PC-9 (cell line): ENCODE results near the gene CACNA1D. TPM values are rescaled to one million over a fixed set of nuclear protein-coding genes. Genes with fewer than 3 reads are reported as not detected.
"Not testable (repeated sequence)": the region's sequence is repeated elsewhere in the genome, so short reads cannot be mapped to it uniquely, and the experiment has no call there.

ENCODE experiments used
- BruUV-seq: library from RNA; stranded (reverse); fragments of 400-500 nt; replicated peaks from 2 replicates; lab custom pipeline; 2021; lab: Mats Ljungman, UMichigan
- CTCF ChIA-PET: fragments of 300-600 bp; sonication (Branson Sonifier 250); formaldehyde crosslinking; loops from one replicate; lab custom pipeline; 2022; ENCODE audit warnings: antibody characterized with exemption; lab: Charles Lee
- POLR2A ChIA-PET: fragments of 300-600 bp; sonication (Branson Sonifier 250); formaldehyde crosslinking; loops from one replicate; lab custom pipeline; 2022; ENCODE audit warnings: antibody characterized with exemption; ENCODE audit not compliant: unreplicated experiment; lab: Charles Lee
- DNase-seq, 2 experiments: peaks; one replicate each; pipeline versions ENCODE4 v3.0.0 to v3.0.0-alpha.2; 2015 to 2022; ENCODE audit warnings: mixed read lengths in 1 of 2
- H2AFZ ChIP-seq: fragments of 200-600 bp; sonication (generic); 2 replicates; pipeline ENCODE4 v1.8.1; 2017; ENCODE audit warnings: antibody characterized with exemption
- H3F3A ChIP-seq: fragments of 200-600 bp; sonication (generic); 2 replicates; pipeline ENCODE4 v1.8.1; 2017; ENCODE audit warnings: antibody characterized with exemption, mild to moderate bottlenecking, low read depth; ENCODE audit not compliant: insufficient read depth
- H3K27ac ChIP-seq: fragments of 200-600 bp; sonication (generic); 2 replicates; pipeline ENCODE4 v1.6.1; 2016; ENCODE audit warnings: mixed run types
- H3K27me3 ChIP-seq: fragments of 200-600 bp; sonication (generic); 2 replicates; pipeline ENCODE4 v1.6.1; 2016; ENCODE audit warnings: low read depth, mixed run types; ENCODE audit not compliant: insufficient read depth
- H3K36me3 ChIP-seq: fragments of 200-600 bp; sonication (generic); 2 replicates; pipeline ENCODE4 v1.6.1; 2016; ENCODE audit warnings: low read depth, mixed run types
- H3K4me1 ChIP-seq: fragments of 200-600 bp; sonication (generic); replicated peaks from 2 replicates; pipeline ENCODE4 v1.6.1; 2016; ENCODE audit warnings: mixed run types; ENCODE audit not compliant: insufficient read depth
- H3K4me2 ChIP-seq: fragments of 200-600 bp; sonication (generic); 2 replicates; pipeline ENCODE4 v1.6.1; 2017; ENCODE audit warnings: mixed run types
- H3K4me3 ChIP-seq: fragments of 200-600 bp; sonication (generic); 2 replicates; pipeline ENCODE4 v1.6.1; 2016; ENCODE audit warnings: mixed run types
- H3K79me2 ChIP-seq: fragments of 200-600 bp; sonication (generic); 2 replicates; pipeline ENCODE4 v1.6.1; 2017; ENCODE audit warnings: low read depth, mixed run types
- H3K9me2 ChIP-seq: fragments of 200-600 bp; sonication (generic); 2 replicates; pipeline ENCODE4 v1.8.1; 2017; ENCODE audit warnings: mild to moderate bottlenecking; ENCODE audit not compliant: insufficient read depth
- H3K9me3 ChIP-seq: fragments of 200-600 bp; sonication (generic); 2 replicates; pipeline ENCODE4 v1.8.1; 2016; ENCODE audit warnings: low read depth; ENCODE audit not compliant: insufficient read depth
- H4K20me1 ChIP-seq: fragments of 200-600 bp; sonication (generic); 2 replicates; pipeline ENCODE4 v1.8.1; 2017; ENCODE audit not compliant: insufficient read depth
- EZH2 ChIP-seq: fragments of 200-600 bp; sonication (generic); IDR thresholded peaks from 2 replicates; pipeline ENCODE4 v1.8.0; 2017; ENCODE audit warnings: antibody characterized with exemption, low read depth
- intact Hi-C: fragments of 100-400 bp; cut with micrococcal nuclease; formaldehyde crosslinking; loops from one replicate; pipeline ENCODE4 v1.10.0; 2022; ENCODE audit not compliant: unreplicated experiment
- total RNA-seq: library from RNA; stranded (reverse); gene quantifications from 2 replicates; pipeline ENCODE4 v1.2.3, GENCODE V29; 2021
- TF ChIP-seq, protein P1 (sequence below): fragments of 200-600 bp; sonication (generic); conservative IDR thresholded peaks from 2 replicates; pipeline ENCODE4 v1.6.1; 2017; ENCODE audit warnings: mixed run types, antibody characterized with exemption, mild to moderate bottlenecking, moderate library complexity

Gene CACNA1D
- total RNA-seq, 1 experiment from 2014 or later, result not detected

DNA sequence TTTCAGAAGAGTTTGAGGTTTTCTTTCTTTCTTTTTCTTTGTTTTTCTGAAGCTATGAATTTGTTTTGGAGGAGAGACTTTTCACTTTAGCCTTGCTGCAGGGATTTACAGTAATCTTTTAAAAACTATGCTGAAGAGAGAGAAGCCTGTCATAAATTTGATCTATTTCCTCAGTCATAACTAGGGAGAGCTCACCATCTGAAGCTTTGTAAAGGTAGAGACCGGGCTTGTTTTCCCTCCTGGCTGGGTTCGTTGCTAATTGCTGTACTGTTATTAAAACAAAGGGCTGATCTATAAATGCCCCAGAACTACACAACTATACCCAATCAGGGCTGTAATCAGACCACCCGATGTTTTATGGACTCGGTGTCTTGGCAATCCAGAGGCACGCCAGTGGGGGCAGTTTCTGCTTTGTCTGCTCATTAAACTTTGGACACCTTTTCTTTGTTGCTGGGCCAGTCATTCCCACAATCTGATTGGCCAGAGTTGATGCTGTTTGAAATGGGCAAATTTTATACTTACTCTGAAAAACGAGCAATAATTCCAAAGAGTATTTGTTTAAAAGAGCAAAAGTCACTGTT is 164.3 kb downstream of the CACNA1D start:
- ChIA-PET POLR2A (no interaction called here), CTCF (no interaction called here)
- intact Hi-C loops, result no loop called here
- H3K4me2 ChIP-seq, result no peak overlapping the region
- no peak overlapping the region for H3K27ac ChIP-seq
- TF ChIP-seq, protein P1, sequence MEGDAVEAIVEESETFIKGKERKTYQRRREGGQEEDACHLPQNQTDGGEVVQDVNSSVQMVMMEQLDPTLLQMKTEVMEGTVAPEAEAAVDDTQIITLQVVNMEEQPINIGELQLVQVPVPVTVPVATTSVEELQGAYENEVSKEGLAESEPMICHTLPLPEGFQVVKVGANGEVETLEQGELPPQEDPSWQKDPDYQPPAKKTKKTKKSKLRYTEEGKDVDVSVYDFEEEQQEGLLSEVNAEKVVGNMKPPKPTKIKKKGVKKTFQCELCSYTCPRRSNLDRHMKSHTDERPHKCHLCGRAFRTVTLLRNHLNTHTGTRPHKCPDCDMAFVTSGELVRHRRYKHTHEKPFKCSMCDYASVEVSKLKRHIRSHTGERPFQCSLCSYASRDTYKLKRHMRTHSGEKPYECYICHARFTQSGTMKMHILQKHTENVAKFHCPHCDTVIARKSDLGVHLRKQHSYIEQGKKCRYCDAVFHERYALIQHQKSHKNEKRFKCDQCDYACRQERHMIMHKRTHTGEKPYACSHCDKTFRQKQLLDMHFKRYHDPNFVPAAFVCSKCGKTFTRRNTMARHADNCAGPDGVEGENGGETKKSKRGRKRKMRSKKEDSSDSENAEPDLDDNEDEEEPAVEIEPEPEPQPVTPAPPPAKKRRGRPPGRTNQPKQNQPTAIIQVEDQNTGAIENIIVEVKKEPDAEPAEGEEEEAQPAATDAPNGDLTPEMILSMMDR, result no peak
- no peak for TF ChIP-seq EZH2
- no peaks in the 10 kb centered on the region for H3K9me2 ChIP-seq
- no peaks in the 10 kb centered on the region for H3K9me3 ChIP-seq
- no peaks in the 10 kb centered on the region; the same call in 1 of the 2 replicates for H4K20me1 ChIP-seq
- peaks cover 11% of the 10 kb centered on the region; the same call in 1 of the 2 replicates for H3K27me3 ChIP-seq
- BruUV-seq, result no TSS peak
- no peaks in the 10 kb centered on the region for H3K4me1 ChIP-seq
- H3K4me3 ChIP-seq, result no peak overlapping the region
- no peak overlapping the region for H2AFZ ChIP-seq
- no peaks in the 10 kb centered on the region for H3K79me2 ChIP-seq
- no peak for DNase-seq
- H3F3A ChIP-seq, result no peaks in the 10 kb centered on the region
- no peaks in the 10 kb centered on the region for H3K36me3 ChIP-seq

- Histone ChIP-seq H3K36me3 (no peaks in the 10 kb centered on the region), H3K27me3 (peaks cover 11% of the 10 kb centered on the region; the same call in 1 of the 2 replicates), H3K4me1 (no peaks in the 10 kb centered on the region), H3K9me2 (no peaks in the 10 kb centered on the region; the same call in 1 of the 2 replicates), H3K9me3 (no peaks in the 10 kb centered on the region), H3K4me3 (no peak overlapping the region), H2AFZ (no peak overlapping the region), H4K20me1 (no peaks in the 10 kb centered on the region; the same call in 1 of the 2 replicates), H3K27ac (no peak overlapping the region), H3K4me2 (no peak overlapping the region), H3K79me2 (no peaks in the 10 kb centered on the region), H3F3A (no peaks in the 10 kb centered on the region)
- intact Hi-C loops, result no loop called here
- BruUV-seq, result no TSS peak
- TF ChIP-seq, protein P1, result no peak
- ChIA-PET CTCF (no interaction called here), POLR2A (no interaction called here)
- DNase-seq, result no peak
Observed at GRCh38 chr3:53659996-53660395, 165.6 kb downstream of the CACNA1D start.

- Histone ChIP-seq H3K4me3 (no peak overlapping the region), H3K79me2 (no peaks in the 10 kb centered on the region), H3K9me3 (no peaks in the 10 kb centered on the region), H3K4me2 (no peak overlapping the region), H3K27ac (no peak overlapping the region), H3F3A (no peaks in the 10 kb centered on the region), H3K36me3 (no peaks in the 10 kb centered on the region), H3K27me3 (peaks cover 14% of the 10 kb centered on the region; the same call in 1 of the 2 replicates), H3K4me1 (no peaks in the 10 kb centered on the region), H3K9me2 (no peaks in the 10 kb centered on the region; the same call in 1 of the 2 replicates), H4K20me1 (no peaks in the 10 kb centered on the region; the same call in 1 of the 2 replicates), H2AFZ (no peak overlapping the region)
- CTCF ChIA-PET, result no interaction called here
- BruUV-seq, result no TSS peak
- TF ChIP-seq, protein P1, result no peak
- TF ChIP-seq EZH2, result no peak
- POLR2A ChIA-PET, result no interaction called here
- no peak for DNase-seq
- intact Hi-C loops, result no loop called here
Observed at GRCh38 chr3:53661480-53661879, 167.1 kb downstream of the CACNA1D start.

DNA sequence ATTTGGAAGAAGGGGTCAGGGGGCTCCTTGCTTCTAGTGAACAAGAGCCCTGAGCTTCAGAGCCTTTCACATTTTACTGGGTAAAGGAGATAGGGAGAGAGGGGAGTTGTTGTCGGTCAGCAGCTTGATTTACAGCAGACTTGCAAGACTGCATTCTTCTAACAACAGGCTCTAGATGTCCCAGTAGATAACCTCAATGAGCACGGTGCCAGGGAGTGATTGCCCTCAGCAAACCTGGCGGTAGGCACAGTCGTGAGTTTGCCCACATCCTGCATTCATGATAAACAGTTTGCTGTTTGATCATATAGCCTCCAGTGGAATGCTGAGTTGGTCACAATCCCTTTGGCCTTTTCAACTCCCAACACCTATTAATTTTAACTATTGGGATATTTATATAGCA is 170.4 kb downstream of the CACNA1D start:
- H3K9me2 ChIP-seq, H3K79me2 ChIP-seq, H4K20me1 ChIP-seq, H3K4me1 ChIP-seq, BruUV-seq, CTCF ChIA-PET, H3K4me3 ChIP-seq, H3K27ac ChIP-seq, intact Hi-C loops, H3K9me3 ChIP-seq, H3K4me2 ChIP-seq, H3F3A ChIP-seq, DNase-seq, H2AFZ ChIP-seq, POLR2A ChIA-PET, H3K36me3 ChIP-seq: not testable (repeated sequence)
- H3K27me3 ChIP-seq, result peaks cover 19% of the 10 kb centered on the region; the same call in 1 of the 2 replicates
